Ishikawa (cell line): ENCODE results near the gene GALNT2.

Experiments
- CEBPB ChIP-seq: IDR thresholded peaks from 2 replicates; pipeline ENCODE4 v1.6.1; 2012
- CREB1 ChIP-seq: IDR thresholded peaks from 2 replicates; pipeline ENCODE4 v1.6.1; 2012; ENCODE audit warnings: low read depth
- EGR1 ChIP-seq: IDR thresholded peaks from 2 replicates; pipeline ENCODE4 v1.6.1; 2012
- EP300 ChIP-seq: IDR thresholded peaks from 2 replicates; pipeline ENCODE4 v1.6.1; 2012; ENCODE audit warnings: borderline replicate concordance
- FOXM1 ChIP-seq: IDR thresholded peaks from 2 replicates; pipeline ENCODE4 v1.6.1; 2012; ENCODE audit warnings: low read depth, borderline replicate concordance
- MAX ChIP-seq: IDR thresholded peaks from 2 replicates; pipeline ENCODE4 v1.6.1; 2012
- NFIC ChIP-seq: IDR thresholded peaks from 2 replicates; pipeline ENCODE4 v1.6.1; 2012
- RAD21 ChIP-seq: IDR thresholded peaks from 2 replicates; pipeline ENCODE4 v1.6.1; 2012; ENCODE audit warnings: low read depth
- TAF1 ChIP-seq: IDR thresholded peaks from 2 replicates; pipeline ENCODE4 v1.6.1; 2012; ENCODE audit warnings: low read depth, mild to moderate bottlenecking
- TCF12 ChIP-seq: IDR thresholded peaks from 2 replicates; pipeline ENCODE4 v1.6.1; 2012; ENCODE audit warnings: low read depth
- TEAD4 ChIP-seq: IDR thresholded peaks from 2 replicates; pipeline ENCODE4 v1.6.1; 2012
- YY1 ChIP-seq: IDR thresholded peaks from 2 replicates; pipeline ENCODE4 v1.6.1; 2012; ENCODE audit warnings: low read depth
- ZBTB7A ChIP-seq: IDR thresholded peaks from 2 replicates; pipeline ENCODE4 v1.6.1; 2012; ENCODE audit warnings: low read depth
- TF ChIP-seq, protein P1 (sequence below): IDR thresholded peaks from 2 replicates; pipeline ENCODE4 v1.6.1; 2012
- TF ChIP-seq, protein P2 (sequence below): IDR thresholded peaks from 2 replicates; pipeline ENCODE4 v1.6.1; 2012; ENCODE audit warnings: low read depth, mild to moderate bottlenecking

GALNT2 gene

DNA sequence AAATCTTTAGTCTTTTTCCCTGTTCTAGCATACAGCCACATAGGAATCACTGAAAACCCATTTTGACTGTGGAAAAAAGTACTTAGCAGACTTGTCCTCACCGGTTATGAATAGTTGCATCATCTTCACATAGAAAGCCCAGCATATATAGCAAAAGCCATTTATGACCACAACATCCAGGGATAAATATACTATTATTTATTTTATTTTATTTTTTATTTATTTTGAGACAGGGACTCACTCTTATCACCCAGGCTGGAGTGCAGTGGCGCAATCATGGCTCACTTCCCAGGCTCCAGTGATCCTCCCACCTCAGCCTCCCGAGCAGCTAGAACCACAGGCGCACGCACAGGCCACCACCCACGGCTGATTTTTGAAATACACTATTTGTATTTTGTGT lies 175.3 kb downstream of the GALNT2 start:
- no peak for TF ChIP-seq TEAD4
- no peak for TF ChIP-seq CREB1
- no peak for TF ChIP-seq FOXM1
- TF ChIP-seq YY1 = no peak
- no peak for TF ChIP-seq TAF1
- TF ChIP-seq, protein P1, sequence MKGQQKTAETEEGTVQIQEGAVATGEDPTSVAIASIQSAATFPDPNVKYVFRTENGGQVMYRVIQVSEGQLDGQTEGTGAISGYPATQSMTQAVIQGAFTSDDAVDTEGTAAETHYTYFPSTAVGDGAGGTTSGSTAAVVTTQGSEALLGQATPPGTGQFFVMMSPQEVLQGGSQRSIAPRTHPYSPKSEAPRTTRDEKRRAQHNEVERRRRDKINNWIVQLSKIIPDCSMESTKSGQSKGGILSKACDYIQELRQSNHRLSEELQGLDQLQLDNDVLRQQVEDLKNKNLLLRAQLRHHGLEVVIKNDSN = no peak
- TF ChIP-seq MAX = no peak
- TF ChIP-seq ZBTB7A = no peak
- no peak for TF ChIP-seq EGR1
- TF ChIP-seq EP300 = no peak
- no peak for TF ChIP-seq CEBPB

DNA sequence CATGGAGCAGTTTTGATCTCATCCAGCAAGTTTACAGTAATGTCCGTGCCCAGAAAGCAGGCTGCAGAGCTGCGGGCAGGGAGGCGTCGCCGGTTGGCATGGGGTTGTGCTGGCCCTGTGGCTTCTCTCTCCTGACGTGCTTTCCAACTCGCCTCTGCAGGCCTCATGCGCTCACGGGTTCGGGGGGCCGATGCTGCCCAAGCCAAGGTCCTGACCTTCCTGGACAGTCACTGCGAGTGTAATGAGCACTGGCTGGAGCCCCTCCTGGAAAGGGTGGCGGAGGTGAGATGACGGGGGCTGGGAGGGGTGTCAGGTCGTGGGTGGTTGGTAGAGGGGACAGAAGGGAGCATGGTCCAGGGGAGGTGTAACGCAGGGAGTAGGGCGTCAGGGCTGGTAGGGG lies 176.1 kb downstream of the GALNT2 start:
- TF ChIP-seq EGR1 (no peak), YY1 (no peak), CEBPB (no peak), RAD21 (no peak), MAX (no peak), EP300 (no peak), TEAD4 (no peak), TCF12 (no peak), ZBTB7A (no peak), CREB1 (no peak), FOXM1 (no peak), TAF1 (no peak), NFIC (no peak)
- TF ChIP-seq, protein P2, sequence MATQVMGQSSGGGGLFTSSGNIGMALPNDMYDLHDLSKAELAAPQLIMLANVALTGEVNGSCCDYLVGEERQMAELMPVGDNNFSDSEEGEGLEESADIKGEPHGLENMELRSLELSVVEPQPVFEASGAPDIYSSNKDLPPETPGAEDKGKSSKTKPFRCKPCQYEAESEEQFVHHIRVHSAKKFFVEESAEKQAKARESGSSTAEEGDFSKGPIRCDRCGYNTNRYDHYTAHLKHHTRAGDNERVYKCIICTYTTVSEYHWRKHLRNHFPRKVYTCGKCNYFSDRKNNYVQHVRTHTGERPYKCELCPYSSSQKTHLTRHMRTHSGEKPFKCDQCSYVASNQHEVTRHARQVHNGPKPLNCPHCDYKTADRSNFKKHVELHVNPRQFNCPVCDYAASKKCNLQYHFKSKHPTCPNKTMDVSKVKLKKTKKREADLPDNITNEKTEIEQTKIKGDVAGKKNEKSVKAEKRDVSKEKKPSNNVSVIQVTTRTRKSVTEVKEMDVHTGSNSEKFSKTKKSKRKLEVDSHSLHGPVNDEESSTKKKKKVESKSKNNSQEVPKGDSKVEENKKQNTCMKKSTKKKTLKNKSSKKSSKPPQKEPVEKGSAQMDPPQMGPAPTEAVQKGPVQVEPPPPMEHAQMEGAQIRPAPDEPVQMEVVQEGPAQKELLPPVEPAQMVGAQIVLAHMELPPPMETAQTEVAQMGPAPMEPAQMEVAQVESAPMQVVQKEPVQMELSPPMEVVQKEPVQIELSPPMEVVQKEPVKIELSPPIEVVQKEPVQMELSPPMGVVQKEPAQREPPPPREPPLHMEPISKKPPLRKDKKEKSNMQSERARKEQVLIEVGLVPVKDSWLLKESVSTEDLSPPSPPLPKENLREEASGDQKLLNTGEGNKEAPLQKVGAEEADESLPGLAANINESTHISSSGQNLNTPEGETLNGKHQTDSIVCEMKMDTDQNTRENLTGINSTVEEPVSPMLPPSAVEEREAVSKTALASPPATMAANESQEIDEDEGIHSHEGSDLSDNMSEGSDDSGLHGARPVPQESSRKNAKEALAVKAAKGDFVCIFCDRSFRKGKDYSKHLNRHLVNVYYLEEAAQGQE = no peak
- TF ChIP-seq, protein P1 = no peak

DNA sequence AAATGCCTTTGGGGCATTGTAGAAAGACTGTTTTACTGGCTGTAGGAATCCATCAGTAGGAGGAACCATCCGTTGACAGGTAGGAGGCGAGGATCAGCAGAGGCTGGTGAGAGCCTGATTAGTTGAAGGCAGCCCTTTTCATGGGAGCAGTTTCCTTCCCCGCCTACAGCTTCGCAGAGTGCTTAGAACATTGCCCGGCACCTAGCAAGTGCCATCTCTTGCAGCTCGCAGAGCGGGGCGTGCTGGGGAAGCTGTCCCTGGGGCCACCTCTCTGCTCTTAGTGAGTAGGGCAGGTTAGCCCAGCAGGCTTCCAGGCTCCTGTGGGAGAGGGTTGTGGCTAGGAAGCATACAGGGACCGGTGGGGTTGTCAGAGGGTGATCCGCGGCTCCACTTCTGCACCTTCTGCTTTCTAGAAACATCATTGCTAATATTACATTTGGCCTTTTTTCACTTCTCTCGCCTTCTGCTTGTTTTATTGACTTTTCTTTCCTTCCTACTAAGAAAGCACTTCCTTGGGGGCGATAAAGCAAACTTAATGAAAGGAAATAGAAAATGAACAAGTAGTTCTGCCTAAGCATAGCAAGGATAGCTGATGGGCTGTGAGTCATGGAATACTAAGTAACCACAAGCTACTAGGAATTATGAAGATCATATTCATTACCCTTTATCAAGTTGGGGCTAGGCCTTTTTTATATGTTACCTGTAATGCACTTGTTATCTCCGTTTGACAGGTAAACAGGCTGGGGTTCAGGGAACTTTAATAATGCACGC lies 176.7 kb downstream of the GALNT2 start:
- TF ChIP-seq EP300 = no peak
- no peak for TF ChIP-seq YY1
- no peak for TF ChIP-seq ZBTB7A
- no peak for TF ChIP-seq TEAD4
- TF ChIP-seq EGR1 = no peak
- TF ChIP-seq RAD21 = no peak
- TF ChIP-seq TCF12 = no peak
- no peak for TF ChIP-seq MAX
- TF ChIP-seq NFIC = no peak
- no peak for TF ChIP-seq FOXM1
- TF ChIP-seq CREB1 = no peak
- no peak for TF ChIP-seq CEBPB
- TF ChIP-seq, protein P2 = no peak
- no peak for TF ChIP-seq TAF1
- TF ChIP-seq, protein P1 = no peak

DNA sequence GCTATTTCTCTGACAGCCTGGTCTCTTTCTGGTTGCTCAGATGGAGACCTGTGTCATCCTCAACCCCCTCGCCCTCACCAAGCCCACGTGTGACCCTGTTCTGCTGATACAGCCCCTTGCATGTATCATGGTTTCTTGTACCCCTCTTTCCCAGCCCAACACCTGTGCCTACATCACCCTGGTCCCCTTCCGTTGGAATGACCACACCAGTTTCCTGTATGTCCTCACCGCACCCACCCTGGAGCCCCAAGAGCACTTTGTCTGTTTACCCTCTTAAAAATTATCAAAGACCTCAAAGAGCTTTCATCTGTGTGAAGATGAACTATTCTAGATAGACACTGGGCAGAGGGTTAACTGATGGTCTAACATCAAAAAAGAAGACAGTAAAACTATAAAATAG lies 179.5 kb downstream of the GALNT2 start:
- TF ChIP-seq TAF1 = no peak

- TF ChIP-seq MAX = no peak
- no peak for TF ChIP-seq RAD21
- TF ChIP-seq TEAD4 = no peak
- TF ChIP-seq, protein P2 = no peak
- TF ChIP-seq CEBPB = no peak
- no peak for TF ChIP-seq FOXM1
- no peak for TF ChIP-seq TAF1
These were observed 181.2 kb downstream of the GALNT2 start for GRCh38 chr1:230248016-230248888.
